Left ventricle myocardium inferior (tissue), 1 donor: Measurements from ENCODE around the gene ANKRD6. TPM values are rescaled to one million over a fixed set of nuclear protein-coding genes. Genes with fewer than 3 reads are reported as not detected.

Experiments used
- DNase-seq: peaks from one replicate; pipeline ENCODE4 v3.0.0-alpha.2; 2020
- H3K27ac ChIP-seq: fragments of 200-600 bp; replicated peaks from 2 replicates; pipeline ENCODE4 v1.8.0; 2021
- H3K27me3 ChIP-seq: fragments of 200-600 bp; 2 replicates; pipeline ENCODE4 v1.8.0; 2021; ENCODE audit warnings: low read depth
- H3K36me3 ChIP-seq: fragments of 200-600 bp; 2 replicates; pipeline ENCODE4 v1.8.0; 2021
- H3K4me1 ChIP-seq: fragments of 200-600 bp; 2 replicates; pipeline ENCODE4 v1.8.0; 2021
- H3K4me3 ChIP-seq: fragments of 200-600 bp; 2 replicates; pipeline ENCODE4 v1.8.0; 2021; ENCODE audit warnings: mild to moderate bottlenecking, moderate library complexity
- H3K9me3 ChIP-seq: fragments of 200-600 bp; replicated peaks from 2 replicates; pipeline ENCODE4 v1.8.0; 2021
- intact Hi-C: fragments of 100-400 bp; cut with micrococcal nuclease; formaldehyde crosslinking; loops from one replicate; pipeline ENCODE4 v1.11.0; 2022
- total RNA-seq: library from RNA; stranded (reverse); fragmentation: NEBNext Ultra II Directional; extraction: Animal tissue kit (Norgen Biotek cat#: 25700); gene quantifications from one replicate; pipeline ENCODE4 v1.2.1, GENCODE V29; 2021
- TF ChIP-seq, protein P1 (sequence below): fragments of 200-600 bp; IDR thresholded peaks from 2 replicates; pipeline ENCODE4 v1.8.0; 2021; ENCODE audit warnings: antibody characterized with exemption, mild to moderate bottlenecking, borderline replicate concordance
- donor health status: DM: no; HTN: yes; CAD: no; lungs with severe emphysema.

The ANKRD6 gene
- total RNA-seq, 1 donor from 2014 or later = 11.1 TPM

DNA sequence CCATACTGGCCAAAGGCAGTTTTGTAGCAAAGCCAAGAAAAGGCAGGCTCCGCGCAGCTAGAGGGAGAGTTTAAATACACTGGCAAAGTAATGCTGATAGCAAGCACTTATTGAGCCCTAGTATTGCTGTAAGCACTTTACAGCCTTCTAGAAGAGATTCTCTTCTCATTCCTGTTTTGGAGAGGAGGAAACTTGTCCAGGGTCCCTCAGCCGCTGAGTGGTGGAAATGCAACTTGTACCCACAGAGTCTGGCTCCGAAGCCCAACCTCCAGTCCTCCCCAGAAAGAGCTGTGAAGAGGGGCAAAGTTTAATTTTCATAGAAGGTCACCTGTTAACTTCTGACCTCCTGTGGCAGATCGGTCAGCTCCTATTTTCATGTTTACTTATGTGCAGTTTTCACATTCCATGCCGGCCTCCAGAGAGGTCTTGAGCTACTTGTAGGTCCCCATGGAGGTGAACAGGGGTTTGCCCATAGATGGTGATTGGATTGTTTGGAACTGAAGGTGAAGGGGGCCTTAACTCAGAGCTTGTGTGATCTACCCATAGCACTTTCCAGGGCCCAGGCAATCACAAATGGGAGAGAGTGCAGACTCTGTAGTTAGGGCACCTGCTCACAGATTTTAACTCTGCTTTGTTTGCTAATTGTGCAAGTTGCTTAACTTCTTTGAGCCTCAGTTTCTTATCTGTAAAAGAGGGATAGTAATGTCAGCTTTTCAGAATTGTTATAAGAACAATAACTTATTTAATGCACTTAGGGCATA is 134.9 kb downstream of the ANKRD6 start:
- H3K27me3 ChIP-seq = no peaks in the 10 kb centered on the region
- peaks cover 27% of the 10 kb centered on the region for H3K4me1 ChIP-seq
- TF ChIP-seq, protein P1, sequence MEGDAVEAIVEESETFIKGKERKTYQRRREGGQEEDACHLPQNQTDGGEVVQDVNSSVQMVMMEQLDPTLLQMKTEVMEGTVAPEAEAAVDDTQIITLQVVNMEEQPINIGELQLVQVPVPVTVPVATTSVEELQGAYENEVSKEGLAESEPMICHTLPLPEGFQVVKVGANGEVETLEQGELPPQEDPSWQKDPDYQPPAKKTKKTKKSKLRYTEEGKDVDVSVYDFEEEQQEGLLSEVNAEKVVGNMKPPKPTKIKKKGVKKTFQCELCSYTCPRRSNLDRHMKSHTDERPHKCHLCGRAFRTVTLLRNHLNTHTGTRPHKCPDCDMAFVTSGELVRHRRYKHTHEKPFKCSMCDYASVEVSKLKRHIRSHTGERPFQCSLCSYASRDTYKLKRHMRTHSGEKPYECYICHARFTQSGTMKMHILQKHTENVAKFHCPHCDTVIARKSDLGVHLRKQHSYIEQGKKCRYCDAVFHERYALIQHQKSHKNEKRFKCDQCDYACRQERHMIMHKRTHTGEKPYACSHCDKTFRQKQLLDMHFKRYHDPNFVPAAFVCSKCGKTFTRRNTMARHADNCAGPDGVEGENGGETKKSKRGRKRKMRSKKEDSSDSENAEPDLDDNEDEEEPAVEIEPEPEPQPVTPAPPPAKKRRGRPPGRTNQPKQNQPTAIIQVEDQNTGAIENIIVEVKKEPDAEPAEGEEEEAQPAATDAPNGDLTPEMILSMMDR = no peak
- no peak for DNase-seq
- H3K9me3 ChIP-seq = no peaks in the 10 kb centered on the region
- no peaks in the 10 kb centered on the region for H3K36me3 ChIP-seq
- intact Hi-C loops = no loop called here
- no peak overlapping the region for H3K27ac ChIP-seq
- no peak overlapping the region for H3K4me3 ChIP-seq

DNA sequence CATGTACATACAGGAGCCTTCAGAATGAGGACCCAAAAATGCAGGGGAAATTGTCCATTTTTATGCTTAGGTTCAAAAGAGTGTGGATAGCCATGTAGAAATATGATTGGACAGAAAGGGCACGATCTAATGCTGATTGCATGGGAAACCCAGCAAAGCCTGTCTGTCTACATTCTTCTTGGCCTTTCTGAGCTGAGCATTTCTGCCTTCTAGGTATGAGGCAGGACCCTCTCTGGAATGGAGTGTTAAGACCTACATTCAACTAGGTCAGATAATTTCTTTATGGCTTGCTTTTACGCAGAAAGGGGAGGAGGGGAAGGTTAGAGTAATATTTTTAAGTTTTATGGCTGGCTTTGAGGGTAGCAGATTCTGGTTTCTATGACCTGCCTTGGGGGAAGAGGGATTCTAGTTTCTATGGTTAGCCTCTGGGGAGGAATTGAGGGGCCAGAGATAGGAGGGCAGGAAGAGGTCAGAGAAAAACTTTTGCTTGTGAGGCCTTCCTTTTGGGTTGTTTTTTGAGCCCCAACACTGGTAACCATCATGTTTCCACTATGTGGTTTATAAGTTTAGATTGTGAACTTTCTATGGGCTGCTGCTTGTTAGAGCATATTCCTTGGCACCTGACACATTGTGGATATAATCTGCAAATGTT is 142.1 kb downstream of the ANKRD6 start:
- intact Hi-C loops = no loop called here
- no peak for DNase-seq
- Histone ChIP-seq H3K4me3 (no peak overlapping the region), H3K36me3 (no peaks in the 10 kb centered on the region), H3K27me3 (no peaks in the 10 kb centered on the region), H3K4me1 (no peaks in the 10 kb centered on the region), H3K9me3 (no peaks in the 10 kb centered on the region), H3K27ac (no peak overlapping the region)
- TF ChIP-seq, protein P1 = no peak

DNA sequence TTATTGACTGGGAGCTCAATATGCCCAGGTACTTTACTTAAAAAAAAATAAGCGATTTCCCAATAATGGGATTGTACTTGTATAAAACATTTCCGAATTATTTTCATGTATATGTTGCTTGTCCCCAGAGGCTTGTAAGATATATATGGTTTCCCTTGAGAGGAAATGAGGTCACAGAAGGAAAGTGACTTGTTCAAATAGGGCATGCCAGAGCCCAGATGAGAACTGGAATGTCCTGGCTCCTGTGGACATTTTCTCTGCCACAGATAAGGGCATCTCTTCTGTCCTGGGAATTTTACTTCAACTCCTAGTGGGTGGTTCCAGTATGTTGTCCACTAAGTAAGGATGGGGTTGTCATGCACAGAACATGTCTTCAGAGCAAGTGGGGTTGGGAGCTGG is 142.6 kb downstream of the ANKRD6 start:
- TF ChIP-seq, protein P1 = no peak
- Histone ChIP-seq H3K4me3 (no peak overlapping the region), H3K9me3 (no peaks in the 10 kb centered on the region), H3K27me3 (no peaks in the 10 kb centered on the region), H3K4me1 (no peaks in the 10 kb centered on the region), H3K36me3 (no peaks in the 10 kb centered on the region), H3K27ac (no peak overlapping the region)
- intact Hi-C loops = no loop called here
- DNase-seq = no peak

DNA sequence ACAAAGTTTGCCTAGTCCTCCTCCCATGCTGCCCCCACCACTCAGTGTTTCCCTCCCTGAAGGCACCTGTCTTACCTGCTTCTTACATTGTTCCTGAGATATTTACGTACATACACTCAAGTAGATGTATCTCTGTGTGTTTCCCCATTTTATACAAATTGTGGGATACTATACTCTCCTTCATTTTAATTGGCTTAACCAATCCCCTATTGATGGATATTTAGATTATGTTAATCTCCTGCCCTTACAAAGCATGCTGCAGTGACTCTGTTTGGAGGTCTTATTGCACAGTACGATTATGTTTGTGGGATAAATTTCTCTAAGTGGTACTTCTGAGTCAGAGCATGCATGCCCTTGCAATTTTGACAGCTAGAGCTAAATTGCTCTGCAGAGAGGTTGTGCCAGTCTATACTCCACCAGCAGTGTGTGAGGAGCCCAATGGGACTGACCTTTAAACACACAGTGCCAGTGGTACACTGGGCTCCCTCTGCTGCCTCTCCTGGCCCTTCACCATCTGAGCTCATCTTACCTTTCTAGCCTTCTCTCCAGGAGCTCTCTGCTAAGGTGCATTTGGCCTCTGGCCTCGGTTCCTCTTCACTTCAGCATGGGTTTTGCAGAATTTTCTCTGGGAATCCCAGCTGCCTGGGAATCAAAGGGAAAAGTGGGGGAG is 148.2 kb downstream of the ANKRD6 start:
- no peak overlapping the region for H3K27ac ChIP-seq
- intact Hi-C loops = no loop called here
- H3K4me1 ChIP-seq = no peaks in the 10 kb centered on the region

DNA sequence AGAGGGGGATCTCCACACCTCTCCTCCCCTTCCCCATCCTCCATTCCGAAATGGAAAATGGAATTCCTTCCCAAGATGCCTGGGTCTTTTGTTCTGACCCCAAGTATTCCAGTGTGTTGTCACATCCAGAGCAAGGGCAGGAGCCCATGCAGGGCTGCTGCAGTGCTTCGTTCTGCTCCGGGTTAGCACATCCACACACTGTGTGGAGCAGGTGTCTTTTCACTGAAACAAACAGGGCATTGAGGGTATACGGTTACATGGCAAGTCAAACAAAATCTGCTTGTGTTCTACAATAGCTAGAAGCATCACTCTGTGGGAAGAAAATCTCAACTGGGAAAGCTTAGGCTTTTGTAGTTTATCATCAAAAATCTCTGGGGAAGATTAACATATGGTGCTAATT is 148.7 kb downstream of the ANKRD6 start:
- no peaks in the 10 kb centered on the region for H3K4me1 ChIP-seq
- H3K4me3 ChIP-seq = no peak overlapping the region
- no peaks in the 10 kb centered on the region for H3K27me3 ChIP-seq
- H3K9me3 ChIP-seq = no peaks in the 10 kb centered on the region
- no peak for DNase-seq
- no peak overlapping the region for H3K27ac ChIP-seq
- TF ChIP-seq, protein P1 = no peak
- no peaks in the 10 kb centered on the region for H3K36me3 ChIP-seq
- intact Hi-C loops = no loop called here

More for the DNA sequence above, 148.2 kb downstream of the ANKRD6 start:
- Histone ChIP-seq H3K36me3 (no peaks in the 10 kb centered on the region), H3K9me3 (no peaks in the 10 kb centered on the region), H3K4me3 (no peak overlapping the region), H3K27me3 (no peaks in the 10 kb centered on the region)
- no peak for DNase-seq
- TF ChIP-seq, protein P1 = no peak
